Natural killer cell (primary cell): Measurements from ENCODE around the gene IPO7. TPM values are rescaled to one million over a fixed set of nuclear protein-coding genes. Genes with fewer than 3 reads are reported as not detected.

ENCODE experiments used
- ATAC-seq, 3 donors: fragments of 150-1000 bp in 2 of 3; fragments of 200-7000 bp in 1 of 3; cut with Tn5 transposase; 1 replicate in 1 of 3; 2 replicates in 2 of 3; pipeline ENCODE4 v1.10.0; 2021; ENCODE audit warnings: mild to moderate bottlenecking in 2 of 3, moderate library complexity in 2 of 3
- DNase-seq, 2 donors: peaks; one replicate each; pipeline versions ENCODE4 v3.0.0 to v3.0.0-alpha.2; 2013 to 2021; ENCODE audit warnings: mixed read lengths in 1 of 2
- H3K27ac ChIP-seq: one replicate; pipeline ENCODE4 v1.5.1; 2013; ENCODE audit warnings: mild to moderate bottlenecking, low read length
- H3K27me3 ChIP-seq: one replicate; pipeline ENCODE4 v1.6.1; 2013; ENCODE audit warnings: low read length; ENCODE audit not compliant: control insufficient read depth, insufficient read depth
- H3K36me3 ChIP-seq: one replicate; pipeline ENCODE4 v1.6.1; 2013; ENCODE audit warnings: low read length; ENCODE audit not compliant: control insufficient read depth, insufficient read depth
- H3K4me1 ChIP-seq: one replicate; pipeline ENCODE4 v1.6.1; 2013; ENCODE audit warnings: low read length; ENCODE audit not compliant: control insufficient read depth, insufficient read depth
- H3K4me3 ChIP-seq: one replicate; pipeline ENCODE4 v1.5.1; 2013; ENCODE audit warnings: low read length
- H3K9me3 ChIP-seq: one replicate; pipeline ENCODE4 v1.6.1; 2013; ENCODE audit warnings: low read length; ENCODE audit not compliant: control insufficient read depth, insufficient read depth
- H3K27ac Mint-ChIP-seq, 2 donors: one replicate each; pipeline ENCODE4 v1.8.0; 2022; ENCODE audit warnings: mild to moderate bottlenecking in 2 of 2, mixed read lengths in 2 of 2, moderate library complexity in 1 of 2
- H3K27me3 Mint-ChIP-seq, 2 donors: one replicate each; pipeline ENCODE4 v1.8.0; 2022; ENCODE audit warnings: low read depth in 2 of 2, mixed read lengths in 2 of 2
- H3K36me3 Mint-ChIP-seq: one replicate; pipeline ENCODE4 v1.8.0; 2022; ENCODE audit warnings: mixed read lengths
- H3K4me1 Mint-ChIP-seq, 2 donors: one replicate each; pipeline ENCODE4 v1.8.0; 2022; ENCODE audit warnings: mixed read lengths in 2 of 2
- H3K4me3 Mint-ChIP-seq: one replicate; pipeline ENCODE4 v1.8.0; 2022; ENCODE audit warnings: mild to moderate bottlenecking, moderate library complexity, mixed read lengths
- H3K9me3 Mint-ChIP-seq, 2 donors: one replicate each; pipeline ENCODE4 v1.8.0; 2022; ENCODE audit warnings: mixed read lengths in 2 of 2
- CTCF ChIP-seq: fragments of 200-600 bp; IDR thresholded peaks from one replicate; pipeline ENCODE4 v1.8.0; 2022; ENCODE audit warnings: antibody characterized with exemption
- WGBS: methylation state at CpG from one replicate; pipeline ENCODE4 v1.1.7; 2013; ENCODE audit warnings: missing lambda C conversion rate; ENCODE audit not compliant: insufficient coverage; 5-methylcytosine and 5-hydroxymethylcytosine counted together
- intact Hi-C: fragments of 100-400 bp; cut with micrococcal nuclease; formaldehyde crosslinking; loops from one replicate; pipeline ENCODE4 v1.14.2; 2022
- total RNA-seq, 4 donors: library from RNA; stranded (reverse); fragments of 120-200 nt in 1 of 4; gene quantifications; one replicate each; pipeline versions ENCODE4 v1.2.3 to v1.2.4, GENCODE V29; 2013 to 2022

The IPO7 gene
- total RNA-seq, 3 donors from 2014 or later (not counting 1 experiment from before 2014, with no cell fraction given), result 47.2 to 62.3 (median 58.0) TPM

- no peak for DNase-seq
- Histone ChIP-seq H3K27me3 (no peaks in the 10 kb centered on the region), H3K4me3 (no peak overlapping the region), H3K9me3 (no peaks in the 10 kb centered on the region), H3K36me3 (peaks cover 72% of the 10 kb centered on the region), H3K4me1 (peaks cover 5% of the 10 kb centered on the region), H3K27ac (no peak overlapping the region)
- peak in 1 of 3 donors; percentile 69 for ATAC-seq
- peaks cover 12 to 13% of the 10 kb centered on the region in 2 donors for H3K4me1 Mint-ChIP-seq
- TF ChIP-seq CTCF, result no peak
- peak overlapping the region; percentile 71 for H3K27ac Mint-ChIP-seq
- WGBS, result 71% methylated on average over 3 of the region's 6 CpGs
- H3K27me3 Mint-ChIP-seq, result no peaks in the 10 kb centered on the region
- H3K36me3 Mint-ChIP-seq, result peaks cover 20% of the 10 kb centered on the region
- H3K4me3 Mint-ChIP-seq, result peak overlapping the region; percentile 55
- intact Hi-C loops, result no loop called here
- H3K9me3 Mint-ChIP-seq, result no peaks in the 10 kb centered on the region
Observed at GRCh38 chr11:9495803-9496514, 111.5 kb downstream of the IPO7 start.

Other genes starting within 250 kb of the IPO7 start
- 10 to 100 TPM; 23.8 to 42.5 (median 38.7) TPM for gene DENND5A, start 119.3 kb upstream of the IPO7 start, total RNA-seq
- gene TMEM41B, start 70.1 kb upstream of the IPO7 start, total RNA-seq, result 10 to 100 TPM; 28.1 to 37.0 (median 34.0) TPM
- gene ZNF143, start 76.4 kb downstream of the IPO7 start, total RNA-seq, result 10 to 100 TPM; 27.4 to 32.7 (median 32.6) TPM
- gene WEE1, start 189.0 kb downstream of the IPO7 start, total RNA-seq, result 10 to 100 TPM; 17.1 to 20.8 (median 19.0) TPM